K562 (cell line): ENCODE results near the gene DCHS2. TPM values are rescaled to one million over a fixed set of nuclear protein-coding genes. Genes with fewer than 3 reads are reported as not detected.

Source experiments
- ATAC-seq: fragments of 200-7000 bp; cut with Tn5 transposase; 3 replicates; pipeline ENCODE4 v1.9.1; 2020; ENCODE audit warnings: moderate library complexity
- BruUV-seq: library from RNA; stranded (reverse); fragments of 400-500 nt; replicated peaks from 2 replicates; lab custom pipeline; 2021; lab: Mats Ljungman, UMichigan
- CTCF ChIA-PET: fragments of 300-600 bp; formaldehyde crosslinking; extraction: SDS; loops from one replicate; lab custom pipeline; 2021; ENCODE audit warnings: low intra/inter-chr PET ratio; lab: Yijun Ruan, JAX
- POLR2A ChIA-PET: fragments of 300-600, 350-650 bp; sonication (Branson Sonifier 250); formaldehyde crosslinking; extraction: SDS; loops from one replicate; lab custom pipeline; 2021; ENCODE audit warnings: antibody characterized with exemption, inconsistent platforms; lab: Yijun Ruan, JAX
- DNase-seq, 4 experiments: peaks; one replicate each; pipeline versions ENCODE4 v3.0.0 to v3.0.0-alpha.2; 2011 to 2018; ENCODE audit warnings: low spot score in 3 of 4, mixed read lengths in 3 of 4; ENCODE audit errors: extremely low read depth in 1 of 4
- FAIRE-seq: peaks from 2 replicates; lab custom pipeline; 2011; peaks lifted over from hg19 to GRCh38; lab: Jason Lieb, UNC
- H2AFZ ChIP-seq: 2 replicates; pipeline ENCODE4 v1.6.0; 2011; ENCODE audit warnings: low read depth, low read length, control low read depth, inconsistent platforms
- H3K27ac ChIP-seq: fragments of 200-600 bp; 3 replicates; pipeline ENCODE4 v1.8.0; 2011; ENCODE audit warnings: low read depth, mild to moderate bottlenecking, control low read depth, inconsistent platforms, low read length, moderate library complexity, mixed read lengths; ENCODE audit errors: extremely low read depth
- H3K27me3 ChIP-seq, 2 experiments: fragments of 300-600 bp in 1 of 2; 2 replicates in 1 of 2; 3 replicates in 1 of 2; pipeline versions ENCODE4 v1.6.0 to v1.8.0; 2011; ENCODE audit warnings: inconsistent platforms in 2 of 2, low read length in 2 of 2, mild to moderate bottlenecking in 1 of 2, mixed read lengths in 1 of 2, moderate library complexity in 1 of 2; ENCODE audit not compliant: control insufficient read depth in 2 of 2, insufficient read depth in 2 of 2
- H3K36me3 ChIP-seq: fragments of 300-600 bp; 3 replicates; pipeline ENCODE4 v1.8.0; 2011; ENCODE audit warnings: mild to moderate bottlenecking, low read length, inconsistent platforms; ENCODE audit not compliant: control insufficient read depth, insufficient read depth
- H3K4me1 ChIP-seq, 2 experiments: fragments of 200-600 bp in 1 of 2; replicated peaks in 1 of 2; 2 replicates in 1 of 2; 3 replicates in 1 of 2; pipeline versions ENCODE4 v1.5.1 to v1.8.0; 2011; ENCODE audit warnings: inconsistent platforms in 2 of 2, low read length in 2 of 2, mild to moderate bottlenecking in 1 of 2, mixed read lengths in 1 of 2, moderate library complexity in 1 of 2; ENCODE audit not compliant: control insufficient read depth in 2 of 2, insufficient read depth in 2 of 2
- H3K4me2 ChIP-seq: 2 replicates; pipeline ENCODE4 v1.6.1; 2011; ENCODE audit warnings: low read length, control low read depth, inconsistent platforms, mixed read lengths; ENCODE audit not compliant: insufficient read depth
- H3K4me3 ChIP-seq: fragments of 200-600 bp; sonication (generic), shearing (Covaris generic); 2 replicates; pipeline ENCODE4 v1.5.1; 2016; ENCODE audit warnings: control low read depth, inconsistent platforms
- H3K79me2 ChIP-seq: fragments of 200-600 bp; 3 replicates; pipeline ENCODE4 v1.8.0; 2011; ENCODE audit warnings: low read length, inconsistent platforms; ENCODE audit not compliant: control insufficient read depth, insufficient read depth
- H3K9ac ChIP-seq, 2 experiments: 2 replicates each; pipeline versions ENCODE4 v1.6.0 to v1.6.1; 2011; ENCODE audit warnings: low read depth in 2 of 2, low read length in 2 of 2, control low read depth in 1 of 2, inconsistent platforms in 1 of 2, mild to moderate bottlenecking in 1 of 2, mixed read lengths in 1 of 2; ENCODE audit not compliant: insufficient read depth in 1 of 2
- H3K9me1 ChIP-seq: one replicate; pipeline ENCODE4 v1.6.0; 2011; ENCODE audit warnings: inconsistent platforms, mild to moderate bottlenecking, low read length, moderate library complexity; ENCODE audit not compliant: control insufficient read depth, insufficient read depth
- H3K9me3 ChIP-seq: replicated peaks from 2 replicates; pipeline ENCODE4 v1.5.1; 2011; ENCODE audit warnings: low read depth, low read length, inconsistent platforms; ENCODE audit not compliant: control insufficient read depth, insufficient read depth
- H4K20me1 ChIP-seq: replicated peaks from 2 replicates; pipeline ENCODE4 v1.6.1; 2011; ENCODE audit warnings: low read length, inconsistent platforms, mixed read lengths; ENCODE audit not compliant: control insufficient read depth, insufficient read depth
- CHD4 ChIP-seq: fragments of 200-600 bp; sonication (generic); IDR thresholded peaks from 3 replicates; pipeline ENCODE4 v1.6.1; 2012; ENCODE audit warnings: low read depth, mild to moderate bottlenecking, mixed read lengths, low read length, inconsistent platforms; ENCODE audit not compliant: insufficient read depth, insufficient replicate concordance, poor library complexity, severe bottlenecking
- EP300 ChIP-seq: IDR thresholded peaks from 2 replicates; pipeline ENCODE4 v1.6.1; 2012; ENCODE audit warnings: low read length, improper control_type of control experiment
- HEY1 ChIP-seq: fragments of 250-450 bp; sonication (Bioruptor Pico); IDR thresholded peaks from 2 replicates; pipeline ENCODE4 v1.5.0; 2020; ENCODE audit warnings: mild to moderate bottlenecking, moderate library complexity, borderline replicate concordance
- LCOR ChIP-seq: sonication (generic); formaldehyde crosslinking; IDR thresholded peaks from 2 replicates; pipeline ENCODE4 v1.8.0; 2022; ENCODE audit warnings: mild to moderate bottlenecking, missing genetic modification reagents
- MCM7 ChIP-seq, 2 experiments: fragments of 450-650 bp; IDR thresholded peaks; 2 replicates each; pipeline ENCODE4 v1.6.1; 2016 to 2018
- RBM17 ChIP-seq: fragments of 200-400 bp; formaldehyde crosslinking; IDR thresholded peaks from 2 replicates; pipeline ENCODE4 v1.6.1; 2017; ENCODE audit warnings: low read depth, mild to moderate bottlenecking, low read length, borderline replicate concordance
- SRF ChIP-seq, 2 experiments: fragments of 250-450, 450-650 bp in 1 of 2; sonication (Bioruptor Pico) in 1 of 2; sonication (generic) in 1 of 2; formaldehyde crosslinking; IDR thresholded peaks; 2 replicates each; pipeline versions ENCODE4 v1.5.0 to v1.5.1; 2020 to 2022; ENCODE audit warnings: mild to moderate bottlenecking in 1 of 2, missing genetic modification reagents in 1 of 2
- TEAD4 ChIP-seq, 2 experiments: sonication (generic) in 1 of 2; formaldehyde crosslinking in 1 of 2; IDR thresholded peaks; 2 replicates each; pipeline versions ENCODE4 v1.6.1 to v1.8.0; 2012 to 2022; ENCODE audit warnings: borderline replicate concordance in 1 of 2, inconsistent platforms in 1 of 2, low read length in 1 of 2, mild to moderate bottlenecking in 1 of 2, missing genetic modification reagents in 1 of 2
- THRAP3 ChIP-seq: fragments of 450-650 bp; IDR thresholded peaks from 2 replicates; pipeline ENCODE4 v1.6.1; 2016; ENCODE audit warnings: mild to moderate bottlenecking, inconsistent platforms, borderline replicate concordance
- U2AF1 ChIP-seq: fragments of 200-400 bp; formaldehyde crosslinking; optimal IDR thresholded peaks from 2 replicates; pipeline ENCODE3; 2017; ENCODE audit warnings: mild to moderate bottlenecking, low read depth, low read length, moderate library complexity
- ZNF436 ChIP-seq: fragments of 250-450, 450-650 bp; sonication (Bioruptor Pico); formaldehyde crosslinking; IDR thresholded peaks from 2 replicates; pipeline ENCODE4 v1.7.0; 2020; ENCODE audit warnings: mild to moderate bottlenecking
- ZNF445 ChIP-seq: fragments of 250-450 bp; sonication (Bioruptor Pico); IDR thresholded peaks from 2 replicates; pipeline ENCODE4 v1.4.0; 2020; ENCODE audit warnings: low read depth, mild to moderate bottlenecking, moderate library complexity
- in situ Hi-C: fragments of 300-500 bp; cut with MboI; formaldehyde crosslinking; loops from 4 replicates; pipeline ENCODE4 v1.15.0; 2018; ENCODE audit warnings: inconsistent platforms, mixed read lengths
- intact Hi-C: fragments of 100-400 bp; cut with micrococcal nuclease; formaldehyde crosslinking; loops from 2 replicates; pipeline ENCODE4 v1.14.2; 2022
- polyA plus RNA-seq, 8 experiments: library from polyadenylated mRNA; depleted of rRNA in 4 of 8; stranded (reverse) in 5 of 8; unstranded in 3 of 8; fragments of >200 nt; fragmentation: Nextera tagmentation in 2 of 8; fragmentation: Illumina TruSeq in 1 of 8; extraction: Ambion mirVana in 2 of 8; extraction: Trizol in 1 of 8; gene quantifications; 2 replicates each; pipeline versions ENCODE4 v1.2.1 to v1.2.3, GENCODE V29; 2011 to 2014; ENCODE audit warnings: inconsistent platforms in 1 of 8, missing spikeins in 1 of 8
- total RNA-seq, 7 experiments: library from RNA; depleted of rRNA in 6 of 7; stranded (reverse); fragments of >200 nt in 6 of 7; fragmentation: Illumina TruSeq in 2 of 7; extraction: Trizol in 2 of 7; gene quantifications; 2 replicates each; pipeline versions ENCODE4 v1.2.1 to v1.2.3, GENCODE V29; 2011 to 2021; ENCODE audit warnings: low replicate concordance in 1 of 7
- TF ChIP-seq, protein P1 (sequence below): fragments of 250-450 bp; sonication (Bioruptor Pico); IDR thresholded peaks from 2 replicates; pipeline ENCODE4 v1.4.0; 2020
- TF ChIP-seq, protein P2 (sequence below): sonication (generic); formaldehyde crosslinking; IDR thresholded peaks from 2 replicates; pipeline ENCODE4 v1.8.1; 2023; ENCODE audit warnings: mild to moderate bottlenecking, missing genetic modification reagents, moderate library complexity

The DCHS2 gene
- total and polyA plus RNA-seq, 9 of the 15 experiments (the other 6 are each of a cell fraction or from before 2014, with no cell fraction given) = 0.49 to 7.1 (median 5.3) TPM

DNA sequence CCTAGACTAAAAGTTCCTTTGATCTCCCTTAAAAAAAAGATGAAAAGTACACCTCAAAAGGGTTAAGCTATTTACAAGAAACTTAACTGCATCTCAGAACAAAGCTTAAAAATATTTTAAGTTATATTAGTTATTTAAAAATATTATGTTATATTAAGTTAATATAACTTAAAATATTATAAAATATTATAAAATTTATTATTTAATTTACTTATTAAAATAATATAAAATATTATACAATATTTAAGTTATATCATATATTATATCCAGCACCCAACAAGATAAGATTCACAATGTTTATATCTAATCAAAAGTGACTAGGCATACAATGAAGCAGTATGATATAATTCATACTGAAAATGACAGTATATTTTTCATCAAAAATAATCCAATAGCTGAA lies 296.9 kb downstream of the DCHS2 start:
- CTCF ChIA-PET = no interaction called here
- H3K36me3 ChIP-seq = no peaks in the 10 kb centered on the region
- no peaks in the 10 kb centered on the region for H4K20me1 ChIP-seq
- DNase-seq (no peak), ATAC-seq (no peak), FAIRE-seq (no peak)
- no peaks in the 10 kb centered on the region; a peak in 1 of 5 replicates for H3K4me1 ChIP-seq
- no peak overlapping the region for H3K9ac ChIP-seq
- no peak overlapping the region for H3K4me3 ChIP-seq
- H3K79me2 ChIP-seq = no peaks in the 10 kb centered on the region
- H3K4me2 ChIP-seq = no peak overlapping the region
- intact Hi-C loops (no loop called here), in situ Hi-C loops (no loop called here)
- POLR2A ChIA-PET = interaction anchor here (0.7 kb wide), 1 partner anchor 621 kb away, joined by 3 read pairs; no protein-coding TSS in a partner anchor
- no peaks in the 10 kb centered on the region; a peak in 1 of 5 replicates for H3K27me3 ChIP-seq
- H3K27ac ChIP-seq = no peak overlapping the region
- H3K9me1 ChIP-seq = no peaks in the 10 kb centered on the region
- no peak overlapping the region for H2AFZ ChIP-seq
- H3K9me3 ChIP-seq = no peaks in the 10 kb centered on the region
- no TSS peak for BruUV-seq
- TF ChIP-seq MCM7 (IDR thresholded peaks at IDR 0.05) (no peak), SRF (CRISPR knock-in tag; IDR thresholded peaks at IDR 0.05) (no peak), ZNF445 (CRISPR knock-in tag) (no peak), THRAP3 (no peak), ZNF436 (CRISPR knock-in tag) (no peak), TEAD4 (IDR thresholded peaks at IDR 0.05; ENCODE audit: low read length) (no peak), TEAD4 (CRISPR knock-in tag; IDR thresholded peaks at IDR 0.05; ENCODE audit: borderline replicate concordance) (no peak), LCOR (CRISPR knock-in tag) (no peak), CHD4 (no peak), EP300 (no peak), U2AF1 (no peak), RBM17 (no peak), HEY1 (CRISPR knock-in tag) (no peak)
- TF ChIP-seq, protein P1, sequence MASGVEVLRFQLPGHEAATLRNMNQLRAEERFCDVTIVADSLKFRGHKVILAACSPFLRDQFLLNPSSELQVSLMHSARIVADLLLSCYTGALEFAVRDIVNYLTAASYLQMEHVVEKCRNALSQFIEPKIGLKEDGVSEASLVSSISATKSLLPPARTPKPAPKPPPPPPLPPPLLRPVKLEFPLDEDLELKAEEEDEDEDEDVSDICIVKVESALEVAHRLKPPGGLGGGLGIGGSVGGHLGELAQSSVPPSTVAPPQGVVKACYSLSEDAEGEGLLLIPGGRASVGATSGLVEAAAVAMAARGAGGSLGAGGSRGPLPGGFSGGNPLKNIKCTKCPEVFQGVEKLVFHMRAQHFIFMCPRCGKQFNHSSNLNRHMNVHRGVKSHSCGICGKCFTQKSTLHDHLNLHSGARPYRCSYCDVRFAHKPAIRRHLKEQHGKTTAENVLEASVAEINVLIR (CRISPR knock-in tag) = no peak
- TF ChIP-seq, protein P2, sequence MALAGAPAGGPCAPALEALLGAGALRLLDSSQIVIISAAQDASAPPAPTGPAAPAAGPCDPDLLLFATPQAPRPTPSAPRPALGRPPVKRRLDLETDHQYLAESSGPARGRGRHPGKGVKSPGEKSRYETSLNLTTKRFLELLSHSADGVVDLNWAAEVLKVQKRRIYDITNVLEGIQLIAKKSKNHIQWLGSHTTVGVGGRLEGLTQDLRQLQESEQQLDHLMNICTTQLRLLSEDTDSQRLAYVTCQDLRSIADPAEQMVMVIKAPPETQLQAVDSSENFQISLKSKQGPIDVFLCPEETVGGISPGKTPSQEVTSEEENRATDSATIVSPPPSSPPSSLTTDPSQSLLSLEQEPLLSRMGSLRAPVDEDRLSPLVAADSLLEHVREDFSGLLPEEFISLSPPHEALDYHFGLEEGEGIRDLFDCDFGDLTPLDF = no peak
